Measurements from ENCODE around the gene CRADD.
"Not testable (repeated sequence)": the region's sequence is repeated elsewhere in the genome, so short reads cannot be mapped to it uniquely, and the experiment has no call there.

Gene CRADD

DNA sequence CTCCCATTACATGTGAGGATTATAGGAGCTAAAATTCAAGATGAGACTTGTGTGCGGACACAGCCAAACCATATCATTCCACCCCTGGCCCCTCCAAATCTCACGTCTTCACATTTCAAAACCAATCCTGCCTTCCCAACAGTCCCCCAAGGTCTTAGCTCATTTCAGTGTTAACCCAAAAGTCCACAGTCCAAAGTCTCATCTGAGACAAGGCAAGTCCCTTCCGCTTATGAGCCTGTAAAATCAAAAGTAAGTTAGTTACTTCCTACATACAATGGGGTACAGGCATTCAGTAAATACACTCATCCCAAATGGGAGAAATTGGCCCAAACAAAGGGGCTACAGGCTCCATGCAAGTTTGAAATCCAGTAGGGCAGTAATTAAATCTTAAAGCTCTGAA, 76.1 kb downstream of the CRADD start:
- TF ChIP-seq, protein P1, sequence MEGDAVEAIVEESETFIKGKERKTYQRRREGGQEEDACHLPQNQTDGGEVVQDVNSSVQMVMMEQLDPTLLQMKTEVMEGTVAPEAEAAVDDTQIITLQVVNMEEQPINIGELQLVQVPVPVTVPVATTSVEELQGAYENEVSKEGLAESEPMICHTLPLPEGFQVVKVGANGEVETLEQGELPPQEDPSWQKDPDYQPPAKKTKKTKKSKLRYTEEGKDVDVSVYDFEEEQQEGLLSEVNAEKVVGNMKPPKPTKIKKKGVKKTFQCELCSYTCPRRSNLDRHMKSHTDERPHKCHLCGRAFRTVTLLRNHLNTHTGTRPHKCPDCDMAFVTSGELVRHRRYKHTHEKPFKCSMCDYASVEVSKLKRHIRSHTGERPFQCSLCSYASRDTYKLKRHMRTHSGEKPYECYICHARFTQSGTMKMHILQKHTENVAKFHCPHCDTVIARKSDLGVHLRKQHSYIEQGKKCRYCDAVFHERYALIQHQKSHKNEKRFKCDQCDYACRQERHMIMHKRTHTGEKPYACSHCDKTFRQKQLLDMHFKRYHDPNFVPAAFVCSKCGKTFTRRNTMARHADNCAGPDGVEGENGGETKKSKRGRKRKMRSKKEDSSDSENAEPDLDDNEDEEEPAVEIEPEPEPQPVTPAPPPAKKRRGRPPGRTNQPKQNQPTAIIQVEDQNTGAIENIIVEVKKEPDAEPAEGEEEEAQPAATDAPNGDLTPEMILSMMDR (conservative IDR thresholded peaks at IDR 0.05): no peak
- H3K27ac ChIP-seq: no peak overlapping the region

- TF ChIP-seq, protein P1 (conservative IDR thresholded peaks at IDR 0.05): no peak
- no peak overlapping the region for H3K27ac ChIP-seq
These were observed 76.8 kb downstream of the CRADD start for GRCh38 chr12:93753838-93754429.

DNA sequence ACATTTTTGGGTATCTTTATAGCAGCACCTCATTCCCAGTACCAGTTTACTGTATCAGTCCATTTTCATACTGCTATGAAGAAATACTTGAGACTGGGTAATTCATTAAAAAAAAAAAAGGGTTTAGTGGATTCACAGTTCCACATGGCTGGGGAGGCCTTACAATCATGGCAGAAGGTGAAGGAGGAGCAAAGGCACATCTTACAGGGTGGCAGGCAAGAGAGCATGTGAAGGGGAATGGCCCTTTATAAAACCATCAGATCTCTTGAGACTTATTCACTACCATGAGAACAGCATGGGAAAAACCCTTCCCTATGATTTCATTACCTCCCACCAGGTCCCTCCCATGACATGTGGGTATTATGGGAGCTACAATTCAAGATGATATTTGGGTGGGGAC, 77.7 kb downstream of the CRADD start:
- H3K27ac ChIP-seq: not testable (repeated sequence)

GRCh38 chr12:93756288-93756687, 79.1 kb downstream of the CRADD start:
- TF ChIP-seq, protein P1 (conservative IDR thresholded peaks at IDR 0.05): no peak
- H3K27ac ChIP-seq: no peak overlapping the region

GRCh38 chr12:93757792-93758694, 80.9 kb downstream of the CRADD start:
- TF ChIP-seq, protein P1 (conservative IDR thresholded peaks at IDR 0.05): no peak
- H3K27ac ChIP-seq: no peak overlapping the region

- H3K27ac ChIP-seq: no peak overlapping the region
- TF ChIP-seq, protein P1 (conservative IDR thresholded peaks at IDR 0.05): no peak
These were observed 81.7 kb downstream of the CRADD start for GRCh38 chr12:93758801-93759373.

- TF ChIP-seq, protein P1 (conservative IDR thresholded peaks at IDR 0.05): no peak
These were observed 82.4 kb downstream of the CRADD start for GRCh38 chr12:93759512-93760081.

More at GRCh38 chr12:93759512-93760081, 82.4 kb downstream of the CRADD start:
- no peak overlapping the region for H3K27ac ChIP-seq

Measured in VCaP (cell line).